ENCODE measurements around the gene RAD51AP1. TPM values are rescaled to one million over a fixed set of nuclear protein-coding genes. Genes with fewer than 3 reads are reported as not detected.
A peak's percentile ranks its signal among the peaks of the same experiment; 100 is the strongest.

Gene RAD51AP1
- total RNA-seq, 1 donor from 2014 or later, result 5.6 TPM

DNA sequence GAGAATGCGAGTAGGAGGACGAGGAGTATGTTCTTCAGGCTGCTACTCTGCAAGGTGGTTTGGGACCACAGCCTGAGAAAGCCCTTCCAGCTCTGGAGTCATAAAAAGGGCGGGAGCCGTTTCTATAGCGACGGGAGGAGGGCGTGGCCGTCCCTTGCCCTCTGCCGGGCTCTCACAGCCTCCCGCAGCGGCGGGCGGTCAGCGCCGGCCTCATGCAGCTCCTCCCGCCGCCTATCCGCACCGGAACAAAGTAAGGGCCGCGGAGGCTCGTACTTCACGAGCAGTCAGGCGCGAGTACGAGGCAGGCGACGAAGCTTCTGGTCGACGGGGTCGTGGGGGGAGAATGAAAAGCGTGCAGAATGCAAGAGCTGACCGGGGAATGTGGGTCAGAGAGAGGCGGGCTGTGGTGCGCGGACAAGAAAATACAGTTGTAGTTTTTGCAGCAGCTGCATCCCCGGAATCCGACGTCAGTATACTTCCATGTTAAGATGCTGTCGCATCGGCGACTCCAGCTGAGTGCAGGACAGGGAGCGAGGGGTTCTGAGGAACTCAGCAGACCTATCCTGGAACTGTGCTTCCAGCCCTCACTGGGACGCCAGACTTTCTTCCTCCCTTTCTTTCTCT, 23.5 kb downstream of the RAD51AP1 start, which contains the start of gene DYRK4:
TSS of gene DYRK4 (plus strand) at position 175 of the 624 bp plus-strand sequence. CDS start at position 213, 38 bp downstream.
- Mint-ChIP-seq H3K36me3 (ENCODE audit: low read depth) (peaks cover under 1% of the 10 kb centered on the region), H3K4me3 (peak within 1 kb of the TSS; percentile 56), H3K4me1 (peaks cover 41% of the 10 kb centered on the region), H3K27ac (no peak within 1 kb of the TSS), H3K9me3 (no peaks in the 10 kb centered on the region), H3K27me3 (no peaks in the 10 kb centered on the region)
- ATAC-seq (ENCODE audit: low read depth) (no peak), DNase-seq (no peak)
- TF ChIP-seq, protein P1, sequence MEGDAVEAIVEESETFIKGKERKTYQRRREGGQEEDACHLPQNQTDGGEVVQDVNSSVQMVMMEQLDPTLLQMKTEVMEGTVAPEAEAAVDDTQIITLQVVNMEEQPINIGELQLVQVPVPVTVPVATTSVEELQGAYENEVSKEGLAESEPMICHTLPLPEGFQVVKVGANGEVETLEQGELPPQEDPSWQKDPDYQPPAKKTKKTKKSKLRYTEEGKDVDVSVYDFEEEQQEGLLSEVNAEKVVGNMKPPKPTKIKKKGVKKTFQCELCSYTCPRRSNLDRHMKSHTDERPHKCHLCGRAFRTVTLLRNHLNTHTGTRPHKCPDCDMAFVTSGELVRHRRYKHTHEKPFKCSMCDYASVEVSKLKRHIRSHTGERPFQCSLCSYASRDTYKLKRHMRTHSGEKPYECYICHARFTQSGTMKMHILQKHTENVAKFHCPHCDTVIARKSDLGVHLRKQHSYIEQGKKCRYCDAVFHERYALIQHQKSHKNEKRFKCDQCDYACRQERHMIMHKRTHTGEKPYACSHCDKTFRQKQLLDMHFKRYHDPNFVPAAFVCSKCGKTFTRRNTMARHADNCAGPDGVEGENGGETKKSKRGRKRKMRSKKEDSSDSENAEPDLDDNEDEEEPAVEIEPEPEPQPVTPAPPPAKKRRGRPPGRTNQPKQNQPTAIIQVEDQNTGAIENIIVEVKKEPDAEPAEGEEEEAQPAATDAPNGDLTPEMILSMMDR (IDR thresholded peaks at IDR 0.05), result no peak
- ChIA-PET CTCF (no interaction called here), POLR2A (no interaction called here)
- intact Hi-C loops (cut with micrococcal nuclease), result no loop called here

DNA sequence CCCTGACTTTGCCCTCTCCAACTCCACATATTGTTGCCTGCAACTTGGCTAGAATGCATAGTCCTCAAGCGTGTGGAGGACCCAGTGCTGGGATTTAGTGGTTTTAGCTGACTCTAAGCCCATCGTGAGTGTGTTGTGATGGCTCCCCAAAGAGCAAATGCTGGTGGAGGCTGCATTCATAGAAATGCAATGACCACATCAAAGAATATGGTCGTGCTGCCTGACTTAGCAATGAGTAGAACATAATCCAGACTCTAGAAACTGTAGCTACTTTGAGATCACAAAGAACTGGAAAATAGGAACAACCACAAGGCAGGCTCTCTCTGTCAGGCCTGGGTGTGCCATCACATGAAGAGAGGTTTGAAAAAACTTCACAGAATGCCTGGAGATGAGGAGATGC, 24.6 kb downstream of the RAD51AP1 start:
- TF ChIP-seq, protein P1 (IDR thresholded peaks at IDR 0.05), result no peak
- ATAC-seq (ENCODE audit: low read depth), result no peak
- ChIA-PET CTCF (no interaction called here), POLR2A (no interaction called here)
- Mint-ChIP-seq H3K27me3 (no peaks in the 10 kb centered on the region), H3K36me3 (ENCODE audit: low read depth) (no peaks in the 10 kb centered on the region), H3K4me3 (no peak overlapping the region), H3K4me1 (peaks cover 53% of the 10 kb centered on the region), H3K27ac (no peak overlapping the region), H3K9me3 (no peaks in the 10 kb centered on the region)
- no peak for DNase-seq
- intact Hi-C loops (cut with micrococcal nuclease), result no loop called here

DNA sequence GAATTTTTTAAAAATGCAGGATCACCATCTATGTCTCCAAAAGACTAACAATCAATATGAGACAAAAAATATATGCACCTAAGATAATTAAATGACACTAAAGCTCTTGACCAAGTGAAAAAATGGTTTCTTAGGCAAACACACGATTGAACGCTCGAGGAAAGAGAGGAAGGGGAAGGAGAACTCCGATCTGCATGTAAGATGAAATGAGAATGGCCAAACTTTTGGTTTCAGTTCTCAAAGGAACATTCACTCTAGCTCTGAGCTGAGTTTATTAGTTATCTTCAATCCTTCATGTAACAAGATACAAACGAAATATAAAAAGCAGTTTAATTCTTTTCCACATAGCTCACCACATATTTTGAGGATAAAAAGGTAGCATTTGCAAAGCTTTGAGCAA, 26.1 kb downstream of the RAD51AP1 start:
- ATAC-seq (ENCODE audit: low read depth), result peak; percentile 58
- H3K27ac Mint-ChIP-seq, result peak overlapping the region; percentile 88

DNA sequence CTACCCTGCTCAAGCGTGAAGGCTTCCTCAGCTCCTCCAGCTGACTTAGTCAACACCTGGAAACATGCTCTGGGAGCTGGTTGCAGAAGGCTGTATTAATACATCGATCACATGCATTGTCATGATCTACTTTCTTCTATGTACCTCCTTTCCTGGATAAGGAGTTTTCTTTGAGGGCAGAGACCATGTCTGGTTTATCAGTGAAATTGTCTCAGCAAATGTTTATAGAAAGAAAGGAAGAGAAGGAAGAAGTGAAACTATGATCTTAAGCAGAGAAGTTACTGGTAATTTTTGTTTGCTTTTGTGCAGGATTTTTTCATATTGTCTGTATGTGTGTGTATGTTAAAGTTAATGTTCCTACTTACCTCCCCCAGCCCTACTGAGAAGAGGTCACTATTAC, 27.8 kb downstream of the RAD51AP1 start:
- DNase-seq (no peak), ATAC-seq (ENCODE audit: low read depth) (peak; percentile 33)
- H3K4me1 Mint-ChIP-seq, result peaks cover 70% of the 10 kb centered on the region
- no peaks in the 10 kb centered on the region for H3K9me3 Mint-ChIP-seq
- ChIA-PET POLR2A (interaction anchor here (0.5 to 1.1 kb wide), 6 partner anchors 28 to 417 kb away, joined by 3 to 5 read pairs (median 4); partner anchors contain the start of genes AKAP3, NDUFA9 and RAD51AP1), CTCF (no interaction called here)
- peak overlapping the region; percentile 77 for H3K4me3 Mint-ChIP-seq
- no peaks in the 10 kb centered on the region for H3K36me3 Mint-ChIP-seq (ENCODE audit: low read depth)
- no peaks in the 10 kb centered on the region for H3K27me3 Mint-ChIP-seq
- H3K27ac Mint-ChIP-seq, result peak overlapping the region; percentile 88
- TF ChIP-seq, protein P1 (IDR thresholded peaks at IDR 0.05), result no peak
- intact Hi-C loops (cut with micrococcal nuclease), result loop anchor here (2.0 to 5.0 kb wide), 3 partner anchors 246 to 814 kb away; partner anchors contain the start of genes CRACR2A and TIGAR

More for the DNA sequence above, 26.1 kb downstream of the RAD51AP1 start:
- Mint-ChIP-seq H3K4me1 (peaks cover 62% of the 10 kb centered on the region), H3K4me3 (peak overlapping the region; percentile 78), H3K36me3 (ENCODE audit: low read depth) (no peaks in the 10 kb centered on the region), H3K9me3 (no peaks in the 10 kb centered on the region), H3K27me3 (no peaks in the 10 kb centered on the region)
- ChIA-PET POLR2A (interaction anchor here (0.6 to 1.5 kb wide), 6 partner anchors 10 to 1398 kb away, joined by 3 to 6 read pairs (median 4); partner anchors contain the start of genes AKAP3, CRACR2A, NDUFA9 and RAD51AP1), CTCF (interaction anchor here (1.0 kb wide), 1 partner anchor 40 kb away, joined by 3 read pairs; no protein-coding TSS in a partner anchor)
- DNase-seq, result no peak
- TF ChIP-seq, protein P1 (IDR thresholded peaks at IDR 0.05), result no peak
- intact Hi-C loops (cut with micrococcal nuclease), result loop anchor here (5.0 kb wide), 1 partner anchor 262 kb away; no protein-coding TSS in a partner anchor

All from activated B cell treated with CpG ODN at 0.5 μM for 24 hours (primary cell).